Endothelial cell of umbilical vein (primary cell): ENCODE data around the gene MESD. TPM values are rescaled to one million over a fixed set of nuclear protein-coding genes. Genes with fewer than 3 reads are reported as not detected.

ENCODE experiments used
- BruUV-seq: library from RNA; stranded (reverse); fragments of 400-500 nt; replicated peaks from 2 replicates; lab custom pipeline; 2021; lab: Mats Ljungman, UMichigan
- CTCF ChIA-PET: fragments of 300-600, 350-600 bp; sonication (Branson Sonifier 250); formaldehyde crosslinking; loops from one replicate; lab custom pipeline; 2021; ENCODE audit warnings: antibody characterized with exemption, inconsistent platforms; lab: Charles Lee
- POLR2A ChIA-PET: fragments of 300-600, 350-600 bp; sonication (Branson Sonifier 250); formaldehyde crosslinking; loops from one replicate; lab custom pipeline; 2021; ENCODE audit warnings: antibody characterized with exemption, inconsistent platforms; lab: Charles Lee
- DNase-seq: peaks from one replicate; pipeline ENCODE4 v3.0.0-alpha.2; 2011; ENCODE audit warnings: low read depth, low spot score
- FAIRE-seq: peaks from 2 replicates; lab custom pipeline; 2011; peaks lifted over from hg19 to GRCh38; lab: Jason Lieb, UNC
- H2AFZ ChIP-seq: 2 replicates; pipeline ENCODE4 v1.6.0; 2012; ENCODE audit warnings: low read depth, low read length, control low read depth, inconsistent platforms
- H3K27ac ChIP-seq: 2 replicates; pipeline ENCODE4 v1.5.1; 2011; ENCODE audit warnings: low read depth, mild to moderate bottlenecking, control low read depth, low read length, moderate library complexity; ENCODE audit not compliant: insufficient read depth
- H3K27me3 ChIP-seq, 2 experiments: 2 replicates each; pipeline versions ENCODE4 v1.6.0 to v1.6.1; 2011; ENCODE audit warnings: low read length in 2 of 2, mixed read lengths in 1 of 2; ENCODE audit not compliant: control insufficient read depth in 2 of 2, insufficient read depth in 2 of 2
- H3K36me3 ChIP-seq, 2 experiments: 2 replicates in 1 of 2; 3 replicates in 1 of 2; pipeline ENCODE4 v1.5.1; 2011; ENCODE audit warnings: low read length in 2 of 2, mild to moderate bottlenecking in 1 of 2, moderate library complexity in 1 of 2; ENCODE audit not compliant: control insufficient read depth in 2 of 2, insufficient read depth in 2 of 2; ENCODE audit errors: extremely low read depth in 1 of 2
- H3K4me1 ChIP-seq: 3 replicates; pipeline ENCODE4 v1.5.1; 2011; ENCODE audit warnings: mild to moderate bottlenecking, low read length; ENCODE audit not compliant: control insufficient read depth, insufficient read depth; ENCODE audit errors: extremely low read depth
- H3K4me2 ChIP-seq: 2 replicates; pipeline ENCODE4 v1.6.1; 2011; ENCODE audit warnings: low read length, control low read depth, mixed read lengths; ENCODE audit not compliant: insufficient read depth
- H3K4me3 ChIP-seq, 3 experiments: fragments of 200-600 bp in 1 of 3; sonication (generic), shearing (Covaris generic) in 1 of 3; replicated peaks in 1 of 3; 2 replicates each; pipeline ENCODE4 v1.5.1; 2011 to 2016; ENCODE audit warnings: control low read depth in 3 of 3, low read length in 3 of 3, mild to moderate bottlenecking in 2 of 3, inconsistent platforms in 1 of 3, low read depth in 1 of 3, moderate library complexity in 1 of 3; ENCODE audit not compliant: insufficient read depth in 1 of 3
- H3K79me2 ChIP-seq: 2 replicates; pipeline ENCODE4 v1.6.0; 2012; ENCODE audit warnings: low read length, inconsistent platforms; ENCODE audit not compliant: control insufficient read depth, insufficient read depth
- H3K9ac ChIP-seq: replicated peaks from 2 replicates; pipeline ENCODE3; 2011; ENCODE audit warnings: low read length, control low read depth; ENCODE audit not compliant: insufficient read depth; ENCODE audit errors: extremely low read depth
- H3K9me1 ChIP-seq: replicated peaks from 3 replicates; pipeline ENCODE4 v1.6.0; 2011; ENCODE audit warnings: mild to moderate bottlenecking, low read length; ENCODE audit not compliant: control insufficient read depth, insufficient read depth; ENCODE audit errors: extremely low read depth
- H3K9me3 ChIP-seq: replicated peaks from 2 replicates; pipeline ENCODE4 v1.5.1; 2012; ENCODE audit warnings: low read length, inconsistent platforms; ENCODE audit not compliant: control insufficient read depth, insufficient read depth
- H4K20me1 ChIP-seq: replicated peaks from 2 replicates; pipeline ENCODE3; 2011; ENCODE audit warnings: mild to moderate bottlenecking, low read length; ENCODE audit not compliant: control insufficient read depth, insufficient read depth; ENCODE audit errors: extremely low read depth
- CTCF ChIP-seq, 2 donors: IDR thresholded peaks; 1 replicate in 1 of 2; 2 replicates in 1 of 2; pipeline ENCODE4 v1.5.1; 2011; ENCODE audit warnings: low read length in 2 of 2, mild to moderate bottlenecking in 2 of 2, moderate library complexity in 2 of 2, control low read depth in 1 of 2, inconsistent platforms in 1 of 2, low read depth in 1 of 2; ENCODE audit not compliant: insufficient read depth in 1 of 2; ENCODE audit errors: extremely low read depth in 1 of 2
- JUN ChIP-seq: IDR thresholded peaks from 2 replicates; pipeline ENCODE4 v1.6.1; 2011; ENCODE audit warnings: borderline replicate concordance, low read depth; ENCODE audit not compliant: insufficient read length, insufficient read depth
- MYC ChIP-seq: IDR thresholded peaks from one replicate; pipeline ENCODE4 v1.6.1; 2011; ENCODE audit warnings: mild to moderate bottlenecking, low read depth, low read length
- POLR2A ChIP-seq: IDR thresholded peaks from 2 replicates; pipeline ENCODE4 v1.6.1; 2012; ENCODE audit warnings: low read depth, mild to moderate bottlenecking, control low read depth, low read length
- POLR2AphosphoS5 ChIP-seq: IDR thresholded peaks from 2 replicates; pipeline ENCODE4 v1.6.1; 2012; ENCODE audit warnings: low read depth, mild to moderate bottlenecking, control low read depth, low read length, moderate library complexity; ENCODE audit not compliant: insufficient read depth
- dilution Hi-C: fragments of 300-500 bp; cut with MboI; formaldehyde crosslinking; loops from one replicate; pipeline ENCODE4 v1.15.0; 2019; ENCODE audit warnings: low sequenced_read_pairs; ENCODE audit not compliant: extremely low pct_ligation_motif_present
- intact Hi-C: fragments of 100-400 bp; cut with micrococcal nuclease; formaldehyde crosslinking; loops from one replicate; pipeline ENCODE4 v1.10.0; 2022
- polyA plus RNA-seq, 4 experiments: library from polyadenylated mRNA; depleted of rRNA in 3 of 4; stranded (reverse) in 3 of 4; unstranded in 1 of 4; fragments of >200 nt; gene quantifications; 2 replicates each; pipeline versions ENCODE4 v1.2.1 to v1.2.3, GENCODE V29; 2011 to 2012; ENCODE audit warnings: missing spikeins in 1 of 4
- total RNA-seq: library from RNA; stranded (reverse); gene quantifications from 2 replicates; pipeline ENCODE4 v1.2.3, GENCODE V29; 2021

The MESD gene
- total and polyA plus RNA-seq, 2 donors (not counting 3 experiments of a cell fraction or from before 2014, with no cell fraction given) = 12.8 to 30.5 TPM

- intact Hi-C loops = no loop called here
- H3K9ac ChIP-seq = peak overlapping the region; percentile 0
- peaks cover 54% of the 10 kb centered on the region for H3K79me2 ChIP-seq
- CTCF ChIA-PET = interaction anchor here (1.5 to 4.8 kb wide), 2 partner anchors 9 to 277 kb away, joined by 4 to 20 read pairs; no protein-coding TSS in a partner anchor
- H3K9me1 ChIP-seq = no peaks in the 10 kb centered on the region
- no peak overlapping the region for H2AFZ ChIP-seq
- POLR2A ChIA-PET = interaction anchor here (0.7 kb wide), 1 partner anchor 35 kb away, joined by 4 read pairs; no protein-coding TSS in a partner anchor
- peak overlapping the region in 1 of 3 experiments; percentile 77 for H3K4me3 ChIP-seq
- peak overlapping the region; percentile 82 for H3K4me2 ChIP-seq
- H3K9me3 ChIP-seq = no peaks in the 10 kb centered on the region
- no peak overlapping the region for H3K27ac ChIP-seq
- FAIRE-seq (peak; percentile 33), DNase-seq (no peak)
- H4K20me1 ChIP-seq = peaks cover 2% of the 10 kb centered on the region
- H3K36me3 ChIP-seq = no peaks in the 10 kb centered on the region
- dilution Hi-C loops = no loop called here
- no peaks in the 10 kb centered on the region for H3K27me3 ChIP-seq
- peaks cover 18% of the 10 kb centered on the region for H3K4me1 ChIP-seq
- BruUV-seq = no TSS peak
- TF ChIP-seq JUN (no peak), MYC (no peak), POLR2AphosphoS5 (no peak), CTCF (IDR thresholded peaks at IDR 0.05; ENCODE audit: extremely low read depth in 1 of 2, insufficient read depth in 1 of 2, low read depth in 1 of 2, low read length in 2 of 2) (no peak), POLR2A (no peak)
Observed at GRCh38 chr15:80988148-80988796, 1.3 kb downstream of the MESD start.
